Keratinocyte (primary cell): Measurements from ENCODE around the gene SWAP70. TPM values are rescaled to one million over a fixed set of nuclear protein-coding genes. Genes with fewer than 3 reads are reported as not detected.
"Not testable (repeated sequence)": the region's sequence is repeated elsewhere in the genome, so short reads cannot be mapped to it uniquely, and the experiment has no call there.

Experiments
- DNase-seq: peaks from one replicate; pipeline ENCODE4 v3.0.0-alpha.2; 2011; ENCODE audit warnings: low read depth, missing footprints, low spot score
- FAIRE-seq: peaks from 2 replicates; lab custom pipeline; 2011; peaks lifted over from hg19 to GRCh38; lab: Jason Lieb, UNC
- H2AFZ ChIP-seq: 2 replicates; pipeline ENCODE4 v1.6.0; 2012; ENCODE audit warnings: low read length, control low read depth, inconsistent platforms; ENCODE audit not compliant: control insufficient read depth
- H3K27ac ChIP-seq: 2 replicates; pipeline ENCODE4 v1.5.1; 2011; ENCODE audit warnings: low read length; ENCODE audit not compliant: control insufficient read depth, insufficient read depth
- H3K27me3 ChIP-seq: 3 replicates; pipeline ENCODE4 v1.6.0; 2011; ENCODE audit warnings: low read length; ENCODE audit not compliant: control insufficient read depth, insufficient read depth; ENCODE audit errors: extremely low read depth
- H3K36me3 ChIP-seq, 2 experiments: 2 replicates in 1 of 2; 3 replicates in 1 of 2; pipeline ENCODE4 v1.5.1; 2011; ENCODE audit warnings: low read length in 2 of 2, mild to moderate bottlenecking in 1 of 2; ENCODE audit not compliant: control insufficient read depth in 2 of 2, insufficient read depth in 2 of 2; ENCODE audit errors: extremely low read depth in 1 of 2
- H3K4me1 ChIP-seq: 3 replicates; pipeline ENCODE4 v1.5.1; 2011; ENCODE audit warnings: low read length; ENCODE audit not compliant: control insufficient read depth, insufficient read depth; ENCODE audit errors: extremely low read depth
- H3K4me2 ChIP-seq: 3 replicates; pipeline ENCODE4 v1.6.0; 2011; ENCODE audit warnings: low read depth, low read length; ENCODE audit not compliant: control insufficient read depth, insufficient read depth; ENCODE audit errors: extremely low read depth
- H3K4me3 ChIP-seq, 3 experiments: fragments of 200-600 bp in 1 of 3; sonication (generic) in 1 of 3; 2 replicates in 2 of 3; 3 replicates in 1 of 3; pipeline ENCODE4 v1.5.1; 2011 to 2016; ENCODE audit warnings: low read length in 3 of 3, mild to moderate bottlenecking in 3 of 3, control low read depth in 2 of 3, inconsistent platforms in 1 of 3, low read depth in 1 of 3, mixed read lengths in 1 of 3, mixed run types in 1 of 3, moderate library complexity in 1 of 3; ENCODE audit not compliant: control insufficient read depth in 2 of 3, insufficient read depth in 2 of 3; ENCODE audit errors: extremely low read depth in 1 of 3
- H3K79me2 ChIP-seq: 2 replicates; pipeline ENCODE4 v1.6.0; 2012; ENCODE audit warnings: low read length; ENCODE audit not compliant: control insufficient read depth, insufficient read depth
- H3K9ac ChIP-seq: 3 replicates; pipeline ENCODE4 v1.6.0; 2011; ENCODE audit warnings: low read length; ENCODE audit not compliant: control insufficient read depth, insufficient read depth; ENCODE audit errors: extremely low read depth
- H3K9me1 ChIP-seq: 3 replicates; pipeline ENCODE4 v1.6.0; 2011; ENCODE audit warnings: low read length; ENCODE audit not compliant: control insufficient read depth, insufficient read depth; ENCODE audit errors: extremely low read depth
- H3K9me3 ChIP-seq: 2 replicates; pipeline ENCODE4 v1.5.1; 2012; ENCODE audit warnings: low read depth, low read length; ENCODE audit not compliant: control insufficient read depth
- H4K20me1 ChIP-seq: 3 replicates; pipeline ENCODE4 v1.6.0; 2011; ENCODE audit warnings: low read length; ENCODE audit not compliant: control insufficient read depth, insufficient read depth; ENCODE audit errors: extremely low read depth
- CTCF ChIP-seq, 3 experiments: IDR thresholded peaks in 1 of 3; conservative IDR thresholded peaks in 1 of 3; optimal IDR thresholded peaks in 1 of 3; 2 replicates in 2 of 3; 3 replicates in 1 of 3; pipeline versions ENCODE3 to v1.5.1; 2011; ENCODE audit warnings: low read length in 3 of 3, mild to moderate bottlenecking in 3 of 3, moderate library complexity in 2 of 3, control low read depth in 1 of 3, inconsistent platforms in 1 of 3; ENCODE audit not compliant: insufficient read depth in 2 of 3; ENCODE audit errors: extremely low read depth in 1 of 3
- EZH2 ChIP-seq: IDR thresholded peaks from one replicate; pipeline ENCODE4 v1.6.1; 2012; ENCODE audit warnings: inconsistent platforms, mild to moderate bottlenecking, low read length, moderate library complexity
- dilution Hi-C: fragments of 300-500 bp; cut with MboI; formaldehyde crosslinking; loops from one replicate; pipeline ENCODE4 v1.7.0; 2020; ENCODE audit warnings: low sequenced_read_pairs; ENCODE audit not compliant: extremely low pct_ligation_motif_present
- polyA plus RNA-seq, 5 experiments: library from polyadenylated mRNA; depleted of rRNA in 3 of 5; stranded (reverse) in 3 of 5; stranded (forward) in 1 of 5; unstranded in 1 of 5; fragments of >200 nt; gene quantifications; 1 replicate in 1 of 5; 2 replicates in 3 of 5; 3 replicates in 1 of 5; pipeline versions ENCODE4 v1.2.1 to v1.2.3, GENCODE V29; 2011 to 2012; ENCODE audit warnings: missing spikeins in 2 of 5, low read depth in 1 of 5, low replicate concordance in 1 of 5

The SWAP70 gene
- polyA plus RNA-seq, 1 donor (not counting 4 experiments of a cell fraction or from before 2014, with no cell fraction given), result 28.5 TPM

- no peaks in the 10 kb centered on the region for H3K36me3 ChIP-seq
- FAIRE-seq (no peak), DNase-seq (no peak)
- dilution Hi-C loops, result no loop called here
- TF ChIP-seq EZH2, result no peak
- no peak for TF ChIP-seq CTCF (optimal IDR thresholded peaks at IDR 0.05 in 1 of 3, IDR thresholded peaks at IDR 0.05 in 1 of 3, conservative IDR thresholded peaks at IDR 0.05 in 1 of 3; ENCODE audit: extremely low read depth in 1 of 3, insufficient read depth in 2 of 3, low read length in 3 of 3)
- H3K9ac ChIP-seq, result no peak overlapping the region
- H2AFZ ChIP-seq, result no peak overlapping the region
- H3K79me2 ChIP-seq, result no peaks in the 10 kb centered on the region
- H4K20me1 ChIP-seq, result no peaks in the 10 kb centered on the region
- no peak overlapping the region for H3K4me2 ChIP-seq
- H3K27ac ChIP-seq, result no peak overlapping the region
- H3K9me1 ChIP-seq, result no peaks in the 10 kb centered on the region
- H3K4me1 ChIP-seq, result peaks cover 3% of the 10 kb centered on the region
- H3K9me3 ChIP-seq, result no peaks in the 10 kb centered on the region
- H3K27me3 ChIP-seq, result no peaks in the 10 kb centered on the region
- H3K4me3 ChIP-seq, result no peak overlapping the region
These were observed 43.9 kb upstream of the SWAP70 start for GRCh38 chr11:9619971-9620370.

- DNase-seq, H4K20me1 ChIP-seq, H3K4me3 ChIP-seq, H3K79me2 ChIP-seq, H3K4me1 ChIP-seq, dilution Hi-C loops, H3K27me3 ChIP-seq, H3K9me1 ChIP-seq, H3K9ac ChIP-seq, H3K9me3 ChIP-seq, H3K27ac ChIP-seq, FAIRE-seq, H3K36me3 ChIP-seq, H2AFZ ChIP-seq, H3K4me2 ChIP-seq: not testable (repeated sequence)
These were observed 41.5 kb upstream of the SWAP70 start for GRCh38 chr11:9622353-9622752.

- dilution Hi-C loops, H3K4me2 ChIP-seq, H3K9ac ChIP-seq, H3K9me1 ChIP-seq, FAIRE-seq, H3K79me2 ChIP-seq, H3K4me3 ChIP-seq, H4K20me1 ChIP-seq, H3K4me1 ChIP-seq, DNase-seq, H3K36me3 ChIP-seq, H3K27ac ChIP-seq, H3K27me3 ChIP-seq, H2AFZ ChIP-seq, H3K9me3 ChIP-seq: not testable (repeated sequence)
These were observed 40.8 kb upstream of the SWAP70 start for GRCh38 chr11:9623053-9623452.
